AG10803 (cell line): Measurements from ENCODE around the gene TMEM250.
"Not testable (repeated sequence)": the region's sequence is repeated elsewhere in the genome, so short reads cannot be mapped to it uniquely, and the experiment has no call there.

Source experiments
- DNase-seq: peaks from one replicate; pipeline ENCODE4 v3.0.0; 2010; ENCODE audit warnings: low read depth
- H3K4me3 ChIP-seq: 2 replicates; pipeline ENCODE4 v1.5.1; 2011; ENCODE audit warnings: mild to moderate bottlenecking, low read length, control low read depth
- CTCF ChIP-seq: conservative IDR thresholded peaks from 2 replicates; pipeline ENCODE4 v1.5.1; 2011; ENCODE audit warnings: mild to moderate bottlenecking, low read length, control low read depth, inconsistent platforms

Gene TMEM250

GRCh38 chr9:136151848-136152542 lies 33.3 kb upstream of the TMEM250 start:
- DNase-seq: no peak
- no peak overlapping the region for H3K4me3 ChIP-seq
- no peak for TF ChIP-seq CTCF

GRCh38 chr9:136151214-136151804 lies 32.6 kb upstream of the TMEM250 start:
- no peak for DNase-seq
- H3K4me3 ChIP-seq: no peak overlapping the region

DNA sequence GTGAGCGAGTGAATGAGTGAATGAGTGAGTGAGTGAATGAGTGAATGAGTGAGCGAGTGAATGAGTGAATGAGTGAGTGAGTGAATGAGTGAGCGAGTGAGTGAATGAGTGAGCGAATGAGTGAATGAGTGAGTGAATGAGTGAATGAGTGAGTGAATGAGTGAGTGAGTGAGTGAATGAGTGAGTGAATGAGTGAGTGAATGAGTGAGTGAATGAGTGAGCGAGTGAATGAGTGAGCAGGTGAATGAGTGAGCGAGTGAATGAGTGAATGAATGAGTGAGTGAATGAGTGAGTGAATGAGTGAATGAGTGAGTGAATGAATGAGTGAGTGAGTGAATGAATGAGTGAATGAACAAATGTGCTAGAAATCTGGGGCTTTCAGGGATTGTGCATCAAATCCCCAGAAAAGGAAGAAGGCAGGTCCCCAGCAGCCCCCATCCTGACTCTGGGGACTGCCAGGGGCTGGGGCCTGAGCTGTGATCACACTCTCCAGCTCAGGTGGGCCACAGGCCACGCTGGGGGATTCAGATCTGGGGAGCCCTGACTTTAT lies 32.1 kb upstream of the TMEM250 start:
- not testable (repeated sequence) for H3K4me3 ChIP-seq, DNase-seq

More at GRCh38 chr9:136151214-136151804, 32.6 kb upstream of the TMEM250 start:
- TF ChIP-seq CTCF: no peak

- DNase-seq: no peak
- H3K4me3 ChIP-seq: no peak overlapping the region
Measured at GRCh38 chr9:136149853-136150252, 31.2 kb upstream of the TMEM250 start.

DNA sequence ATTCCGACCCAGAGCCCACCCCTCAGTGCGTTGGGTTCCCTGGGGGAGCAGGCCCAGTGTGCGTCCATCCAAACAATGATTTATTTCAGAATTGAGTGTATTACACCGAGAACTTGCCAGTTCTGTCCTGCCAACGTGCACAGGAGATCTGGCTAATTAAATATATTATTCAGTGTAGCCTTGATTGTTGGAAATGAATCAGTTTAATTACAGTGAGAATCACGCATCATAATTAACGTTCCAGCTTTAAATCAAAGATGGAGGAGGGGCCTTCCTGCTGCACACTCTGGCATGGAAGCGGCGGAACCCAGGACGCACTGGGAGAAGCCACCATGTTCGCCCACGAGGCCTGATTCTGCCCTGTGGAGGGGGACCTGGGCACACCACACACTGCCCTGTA lies 30.7 kb upstream of the TMEM250 start:
- no peak for TF ChIP-seq CTCF
- no peak overlapping the region for H3K4me3 ChIP-seq
- no peak for DNase-seq

More at GRCh38 chr9:136149853-136150252, 31.2 kb upstream of the TMEM250 start:
- TF ChIP-seq CTCF: no peak

DNA sequence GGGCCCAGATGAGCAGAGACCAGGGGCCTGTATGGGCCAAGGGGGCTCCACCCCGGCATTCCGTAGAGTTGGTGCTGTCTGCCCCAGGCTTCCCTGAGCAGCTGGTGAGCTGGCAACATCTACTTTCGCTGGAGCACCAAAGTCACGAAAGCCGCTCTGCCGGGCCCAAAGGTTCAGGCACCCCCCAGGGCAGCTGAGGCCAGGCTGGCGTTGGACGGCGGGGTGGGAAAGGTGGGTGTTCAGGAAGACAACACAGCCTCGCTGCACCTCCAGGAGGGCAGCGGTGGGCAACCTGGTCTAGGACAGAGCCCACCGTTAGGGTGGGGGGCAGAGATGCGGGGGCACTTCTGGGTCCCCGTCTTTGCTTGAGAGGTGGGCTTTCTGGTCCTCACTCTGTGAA lies 30.1 kb upstream of the TMEM250 start:
- no peak for DNase-seq
- H3K4me3 ChIP-seq: no peak overlapping the region
- no peak for TF ChIP-seq CTCF

GRCh38 chr9:136147890-136148714 lies 29.4 kb upstream of the TMEM250 start:
- TF ChIP-seq CTCF: no peak
- no peak overlapping the region for H3K4me3 ChIP-seq
- no peak for DNase-seq
